Tibial nerve (tissue), 4 donors: ENCODE data around the gene EVPL. TPM values are rescaled to one million over a fixed set of nuclear protein-coding genes. Genes with fewer than 3 reads are reported as not detected.

ENCODE experiments used
- DNase-seq, 2 donors: peaks; one replicate each; pipeline ENCODE4 v3.0.0-alpha.2; 2019; ENCODE audit warnings: low spot score in 2 of 2
- H3K27ac ChIP-seq, 4 donors: fragments of 200-600 bp; sonication (generic) in 3 of 4; one replicate each; pipeline ENCODE4 v1.5.1; 2017 to 2019; ENCODE audit warnings: mild to moderate bottlenecking in 1 of 4
- H3K27me3 ChIP-seq, 2 donors: fragments of 200-600 bp; sonication (generic) in 1 of 2; one replicate each; pipeline versions ENCODE4 v1.5.1 to v1.6.0; 2017 to 2019
- H3K36me3 ChIP-seq, 3 donors: fragments of 200-600 bp; sonication (generic); one replicate each; pipeline ENCODE4 v1.5.1; 2018 to 2019
- H3K4me1 ChIP-seq, 4 donors: fragments of 200-600 bp; sonication (generic) in 3 of 4; one replicate each; pipeline ENCODE4 v1.5.1; 2017 to 2019
- H3K4me3 ChIP-seq, 4 donors: fragments of 200-600 bp; sonication (generic) in 3 of 4; one replicate each; pipeline ENCODE4 v1.5.1; 2017 to 2019; ENCODE audit warnings: mild to moderate bottlenecking in 1 of 4, moderate library complexity in 1 of 4
- H3K9me3 ChIP-seq, 4 donors: fragments of 200-600 bp; sonication (generic) in 3 of 4; one replicate each; pipeline ENCODE4 v1.5.1; 2017 to 2019
- CTCF ChIP-seq, 5 experiments: fragments of 200-600 bp in 3 of 5; fragments of 450-650 bp in 2 of 5; sonication (generic) in 3 of 5; IDR thresholded peaks; one replicate each; pipeline ENCODE4 v1.5.1; 2016 to 2019; ENCODE audit warnings: antibody characterized with exemption in 5 of 5, mild to moderate bottlenecking in 3 of 5, moderate library complexity in 2 of 5
- EP300 ChIP-seq, 2 donors: sonication (generic); formaldehyde crosslinking; IDR thresholded peaks; one replicate each; pipeline ENCODE4 v1.6.1; 2017; ENCODE audit warnings: antibody characterized with exemption in 2 of 2, mild to moderate bottlenecking in 1 of 2
- POLR2A ChIP-seq, 2 donors: fragments of 450-650 bp; IDR thresholded peaks; one replicate each; pipeline ENCODE4 v1.6.1; 2017; ENCODE audit warnings: antibody characterized with exemption in 2 of 2, mild to moderate bottlenecking in 2 of 2, moderate library complexity in 2 of 2
- WGBS, 2 donors: methylation state at CpG; one replicate each; pipeline ENCODE4 v1.1.5; 2018; 5-methylcytosine and 5-hydroxymethylcytosine counted together
- total RNA-seq, 4 donors: library from RNA; depleted of rRNA; stranded (reverse); fragments of >200 nt; gene quantifications; one replicate each; pipeline ENCODE4 v1.1.0, GENCODE V29; 2016

Gene EVPL
- total RNA-seq, 4 donors from 2014 or later = 0.98 to 3.0 (median 2.1) TPM; not detected in 1

DNA sequence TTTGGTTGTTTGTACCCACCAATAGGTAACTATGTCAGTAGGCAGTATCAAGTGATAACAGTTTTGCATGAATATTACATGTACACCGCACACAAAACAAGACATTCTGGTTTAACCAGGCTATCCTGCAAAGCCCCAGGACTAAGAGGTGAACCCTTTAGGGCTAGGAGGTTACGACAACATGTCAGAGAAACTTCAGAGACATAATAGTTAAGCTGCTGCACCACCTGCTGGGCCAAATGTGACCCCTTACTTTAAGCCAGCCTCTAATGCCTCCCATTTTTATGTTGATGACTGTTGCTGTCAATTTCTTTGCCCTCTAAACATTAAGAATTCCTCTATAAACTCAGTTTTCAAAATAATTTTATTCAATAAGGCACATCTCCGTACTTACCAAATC lies 29.8 kb upstream of the EVPL start:
- TF ChIP-seq CTCF (IDR thresholded peaks at IDR 0.05) = no peak
- no peaks in the 10 kb centered on the region for H3K9me3 ChIP-seq
- WGBS, 2 donors = 88 to 90% methylated on average over 3 of the region's 3 CpGs
- no peak for DNase-seq
- H3K36me3 ChIP-seq = peaks cover 6 to 100% (median 42%) of the 10 kb centered on the region in 3 donors
- H3K27me3 ChIP-seq = no peaks in the 10 kb centered on the region
- no peak overlapping the region for H3K4me3 ChIP-seq
- no peak overlapping the region for H3K27ac ChIP-seq
- H3K4me1 ChIP-seq = peaks cover 0 to 7% (median 0%) of the 10 kb centered on the region in 4 donors

DNA sequence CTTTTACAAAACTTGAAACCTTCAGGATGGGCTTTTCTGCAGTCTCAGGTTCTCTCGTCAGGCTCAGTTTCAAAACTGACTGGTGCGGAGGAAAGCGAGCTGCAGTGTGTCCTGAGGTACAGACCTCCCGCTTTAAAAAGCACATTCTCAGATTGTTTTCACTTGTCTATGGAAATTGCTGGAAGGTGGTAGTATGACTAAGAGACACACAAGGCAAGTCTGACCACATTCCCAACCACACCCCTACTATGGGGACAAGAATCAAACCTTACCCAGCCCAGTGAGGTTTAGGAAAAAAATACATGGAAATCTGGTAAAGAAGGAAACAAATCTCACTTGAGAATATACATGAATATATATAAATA lies 27.0 kb upstream of the EVPL start:
- DNase-seq = no peak
- H3K27ac ChIP-seq = no peak overlapping the region
- no peak overlapping the region for H3K4me3 ChIP-seq
- H3K27me3 ChIP-seq = no peaks in the 10 kb centered on the region
- H3K9me3 ChIP-seq = no peaks in the 10 kb centered on the region
- H3K36me3 ChIP-seq = peaks cover 3 to 100% (median 36%) of the 10 kb centered on the region in 3 donors
- TF ChIP-seq CTCF (IDR thresholded peaks at IDR 0.05) = no peak
- TF ChIP-seq EP300 (IDR thresholded peaks at IDR 0.05) = no peak
- TF ChIP-seq POLR2A (IDR thresholded peaks at IDR 0.05) = no peak
- 96 to 97% methylated on average over 4 of the region's 4 CpGs for WGBS, 2 donors
- peaks cover 0 to 7% (median 0%) of the 10 kb centered on the region in 4 donors for H3K4me1 ChIP-seq

GRCh38 chr17:76053246-76054111 lies 26.4 kb upstream of the EVPL start:
- Histone ChIP-seq H3K4me3 (no peak overlapping the region), H3K36me3 (peaks cover 3 to 100% (median 32%) of the 10 kb centered on the region in 3 donors), H3K27ac (no peak overlapping the region), H3K27me3 (no peaks in the 10 kb centered on the region), H3K4me1 (peaks cover 0 to 7% (median 0%) of the 10 kb centered on the region in 4 donors), H3K9me3 (no peaks in the 10 kb centered on the region)
- DNase-seq = no peak
- WGBS, 2 donors = 74 to 77% methylated on average over 17 of the region's 17 CpGs
- TF ChIP-seq POLR2A (IDR thresholded peaks at IDR 0.05) (no peak), CTCF (IDR thresholded peaks at IDR 0.05) (no peak), EP300 (IDR thresholded peaks at IDR 0.05) (no peak)

GRCh38 chr17:76051561-76051960 lies 24.5 kb upstream of the EVPL start:
- H3K9me3 ChIP-seq = no peaks in the 10 kb centered on the region
- H3K36me3 ChIP-seq = peaks cover 3 to 100% (median 20%) of the 10 kb centered on the region in 3 donors
- DNase-seq = no peak
- no peak overlapping the region for H3K4me3 ChIP-seq
- H3K27me3 ChIP-seq = no peaks in the 10 kb centered on the region
- peaks cover 0 to 7% (median 0%) of the 10 kb centered on the region in 4 donors for H3K4me1 ChIP-seq
- 84% methylated on average over 6 of the region's 6 CpGs for WGBS, 2 donors
- no peak overlapping the region for H3K27ac ChIP-seq
- TF ChIP-seq EP300 (IDR thresholded peaks at IDR 0.05) (no peak), POLR2A (IDR thresholded peaks at IDR 0.05) (no peak), CTCF (IDR thresholded peaks at IDR 0.05) (no peak)
